Fibroblast of lung (primary cell): ENCODE results near the gene OR8A1. TPM values are rescaled to one million over a fixed set of nuclear protein-coding genes. Genes with fewer than 3 reads are reported as not detected.

Source experiments
- DNase-seq, 2 donors: peaks; one replicate each; pipeline versions ENCODE4 v3.0.0 to v3.0.0-alpha.2; 2010; ENCODE audit warnings: low read depth in 2 of 2
- H2AFZ ChIP-seq: 2 replicates; pipeline ENCODE4 v1.5.1; 2012; ENCODE audit warnings: low read length, control low read depth, inconsistent platforms
- H3K27ac ChIP-seq: 2 replicates; pipeline ENCODE4 v1.5.1; 2011; ENCODE audit warnings: low read length, control low read depth; ENCODE audit not compliant: insufficient read depth
- H3K27me3 ChIP-seq: 2 replicates; pipeline ENCODE4 v1.5.1; 2011; ENCODE audit warnings: mild to moderate bottlenecking, low read length; ENCODE audit not compliant: control insufficient read depth, insufficient read depth
- H3K36me3 ChIP-seq: 2 replicates; pipeline ENCODE4 v1.5.1; 2011; ENCODE audit warnings: low read length; ENCODE audit not compliant: control insufficient read depth, insufficient read depth
- H3K4me1 ChIP-seq: 2 replicates; pipeline ENCODE4 v1.5.1; 2011; ENCODE audit warnings: low read length; ENCODE audit not compliant: control insufficient read depth, insufficient read depth; ENCODE audit errors: extremely low read depth
- H3K4me2 ChIP-seq: 2 replicates; pipeline ENCODE4 v1.5.1; 2011; ENCODE audit warnings: low read length, control low read depth; ENCODE audit not compliant: insufficient read depth; ENCODE audit errors: extremely low read depth
- H3K4me3 ChIP-seq, 4 experiments: fragments of 200-600 bp in 1 of 4; sonication (generic) in 1 of 4; replicated peaks in 1 of 4; 2 replicates each; pipeline ENCODE4 v1.5.1; 2011 to 2016; ENCODE audit warnings: low read length in 4 of 4, low read depth in 3 of 4, mild to moderate bottlenecking in 3 of 4, control low read depth in 2 of 4, inconsistent platforms in 1 of 4, mixed read lengths in 1 of 4; ENCODE audit not compliant: insufficient read depth in 1 of 4; ENCODE audit errors: control extremely low read depth in 1 of 4
- H3K79me2 ChIP-seq: 2 replicates; pipeline ENCODE4 v1.5.1; 2012; ENCODE audit warnings: mild to moderate bottlenecking, low read length, inconsistent platforms; ENCODE audit not compliant: control insufficient read depth, insufficient read depth
- H3K9ac ChIP-seq: 2 replicates; pipeline ENCODE4 v1.5.1; 2011; ENCODE audit warnings: mild to moderate bottlenecking, low read length, control low read depth; ENCODE audit not compliant: insufficient read depth
- H3K9me3 ChIP-seq: 2 replicates; pipeline ENCODE4 v1.5.1; 2012; ENCODE audit warnings: low read depth, low read length; ENCODE audit not compliant: control insufficient read depth, insufficient read depth
- H4K20me1 ChIP-seq: 2 replicates; pipeline ENCODE4 v1.5.1; 2011; ENCODE audit warnings: low read length; ENCODE audit not compliant: control insufficient read depth, insufficient read depth; ENCODE audit errors: extremely low read depth
- EZH2 ChIP-seq: IDR thresholded peaks from 2 replicates; pipeline ENCODE4 v1.5.1; 2012; ENCODE audit warnings: low read length, control low read depth, mild to moderate bottlenecking; ENCODE audit errors: missing control alignments
- polyA plus RNA-seq, 2 donors: library from polyadenylated mRNA; depleted of rRNA in 1 of 2; stranded (reverse) in 1 of 2; unstranded in 1 of 2; fragments of >200 nt; gene quantifications; 2 replicates each; pipeline ENCODE4 v1.2.1, GENCODE V29; 2011 to 2012; ENCODE audit warnings: missing spikeins in 1 of 2
- total RNA-seq: library from RNA; depleted of rRNA; stranded (reverse); fragments of >200 nt; gene quantifications from 2 replicates; pipeline ENCODE4 v1.2.1, GENCODE V29; 2014
- TF ChIP-seq, protein P1 (sequence below), 2 donors: IDR thresholded peaks in 1 of 2; conservative IDR thresholded peaks in 1 of 2; 1 replicate in 1 of 2; 2 replicates in 1 of 2; pipeline ENCODE4 v1.5.1; 2011 to 2012; ENCODE audit warnings: low read length in 2 of 2, control low read depth in 1 of 2, inconsistent platforms in 1 of 2, low read depth in 1 of 2, mild to moderate bottlenecking in 1 of 2

OR8A1 gene
- total and polyA plus RNA-seq, 2 donors (not counting 1 experiment from before 2014, with no cell fraction given): not detected

GRCh38 chr11:124611064-124611463, 41.3 kb downstream of the OR8A1 start, which contains the start of gene PANX3:
PANX3 (plus strand) TSS chr11:124611428; CDS start chr11:124611557, 129 bp downstream.
- no peaks in the 10 kb centered on the region for H4K20me1 ChIP-seq
- H3K9me3 ChIP-seq: no peaks in the 10 kb centered on the region
- no peak within 1 kb of the TSS for H3K4me3 ChIP-seq
- no peak within 1 kb of the TSS for H3K4me2 ChIP-seq
- no peaks in the 10 kb centered on the region for H3K4me1 ChIP-seq
- TF ChIP-seq, protein P1, sequence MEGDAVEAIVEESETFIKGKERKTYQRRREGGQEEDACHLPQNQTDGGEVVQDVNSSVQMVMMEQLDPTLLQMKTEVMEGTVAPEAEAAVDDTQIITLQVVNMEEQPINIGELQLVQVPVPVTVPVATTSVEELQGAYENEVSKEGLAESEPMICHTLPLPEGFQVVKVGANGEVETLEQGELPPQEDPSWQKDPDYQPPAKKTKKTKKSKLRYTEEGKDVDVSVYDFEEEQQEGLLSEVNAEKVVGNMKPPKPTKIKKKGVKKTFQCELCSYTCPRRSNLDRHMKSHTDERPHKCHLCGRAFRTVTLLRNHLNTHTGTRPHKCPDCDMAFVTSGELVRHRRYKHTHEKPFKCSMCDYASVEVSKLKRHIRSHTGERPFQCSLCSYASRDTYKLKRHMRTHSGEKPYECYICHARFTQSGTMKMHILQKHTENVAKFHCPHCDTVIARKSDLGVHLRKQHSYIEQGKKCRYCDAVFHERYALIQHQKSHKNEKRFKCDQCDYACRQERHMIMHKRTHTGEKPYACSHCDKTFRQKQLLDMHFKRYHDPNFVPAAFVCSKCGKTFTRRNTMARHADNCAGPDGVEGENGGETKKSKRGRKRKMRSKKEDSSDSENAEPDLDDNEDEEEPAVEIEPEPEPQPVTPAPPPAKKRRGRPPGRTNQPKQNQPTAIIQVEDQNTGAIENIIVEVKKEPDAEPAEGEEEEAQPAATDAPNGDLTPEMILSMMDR (conservative IDR thresholded peaks at IDR 0.05 in 1 of 2, IDR thresholded peaks at IDR 0.05 in 1 of 2; ENCODE audit: low read depth in 1 of 2, low read length in 2 of 2): no peak
- TF ChIP-seq EZH2: no peak
- no peaks in the 10 kb centered on the region for H3K36me3 ChIP-seq
- H3K9ac ChIP-seq: no peak within 1 kb of the TSS
- H3K27ac ChIP-seq: no peak within 1 kb of the TSS
- DNase-seq: peak in 1 of 2 donors; percentile 52
- no peak within 1 kb of the TSS for H2AFZ ChIP-seq
- H3K79me2 ChIP-seq: no peaks in the 10 kb centered on the region
- H3K27me3 ChIP-seq: no peaks in the 10 kb centered on the region

DNA sequence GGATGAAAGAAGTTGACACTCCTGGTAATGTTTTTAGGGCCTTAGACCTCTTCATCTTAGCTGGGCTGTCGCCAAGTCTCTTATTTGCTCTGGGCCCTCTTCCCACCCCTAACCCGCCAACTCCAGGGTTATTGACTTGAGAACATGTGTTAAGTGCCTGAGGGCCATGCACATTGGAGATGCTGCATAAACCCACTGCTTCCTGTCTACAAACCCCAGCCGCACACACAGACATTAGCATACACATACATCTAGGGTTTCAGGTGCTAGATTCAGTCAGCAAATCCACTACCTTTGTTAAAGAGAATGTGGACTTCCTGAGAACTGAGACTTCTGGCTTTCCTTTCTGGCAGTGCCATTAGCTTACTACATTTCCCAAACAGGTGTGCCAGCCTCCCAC, 42.2 kb downstream of the OR8A1 start:
- no peaks in the 10 kb centered on the region for H3K9me3 ChIP-seq
- no peak for TF ChIP-seq EZH2
- TF ChIP-seq, protein P1 (conservative IDR thresholded peaks at IDR 0.05 in 1 of 2, IDR thresholded peaks at IDR 0.05 in 1 of 2; ENCODE audit: low read depth in 1 of 2, low read length in 2 of 2): no peak
- H3K4me3 ChIP-seq: no peak overlapping the region
- H4K20me1 ChIP-seq: no peaks in the 10 kb centered on the region
- H3K4me2 ChIP-seq: no peak overlapping the region
- DNase-seq: no peak
- H3K79me2 ChIP-seq: no peaks in the 10 kb centered on the region
- H3K9ac ChIP-seq: no peak overlapping the region
- no peaks in the 10 kb centered on the region for H3K36me3 ChIP-seq
- no peak overlapping the region for H3K27ac ChIP-seq
- no peaks in the 10 kb centered on the region for H3K27me3 ChIP-seq
- no peaks in the 10 kb centered on the region for H3K4me1 ChIP-seq
- H2AFZ ChIP-seq: no peak overlapping the region

DNA sequence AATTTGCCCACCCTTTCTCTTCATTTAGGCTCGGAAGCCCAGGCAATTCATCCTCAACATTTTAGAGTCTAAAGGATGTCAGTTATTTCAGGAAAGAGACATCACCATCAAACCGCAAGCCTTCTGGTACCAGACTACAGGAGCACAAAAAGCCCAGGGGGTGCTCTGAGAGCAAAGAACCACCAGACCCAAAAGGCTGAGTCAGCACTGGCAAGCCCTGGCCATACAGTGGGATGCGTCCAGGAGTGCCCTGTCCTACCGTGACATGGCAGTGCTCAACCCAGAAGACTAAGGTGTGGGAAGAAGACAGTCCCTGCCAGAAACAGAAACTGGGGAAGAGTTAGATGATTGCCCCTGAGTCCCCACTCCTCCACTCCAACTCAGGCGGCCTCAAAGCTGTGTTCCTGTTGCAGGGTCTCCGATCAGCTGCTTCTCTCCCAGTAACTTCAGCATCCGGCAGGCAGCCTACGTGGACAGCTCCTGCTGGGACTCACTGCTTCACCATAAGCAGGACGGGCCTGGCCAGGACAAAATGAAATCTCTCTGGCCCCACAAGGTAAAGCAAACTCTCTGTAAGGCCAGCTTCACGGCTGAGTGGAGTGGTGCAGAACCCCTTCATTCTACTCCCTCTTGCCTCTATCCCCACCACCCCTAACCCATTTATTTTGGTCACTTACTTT, 42.9 kb downstream of the OR8A1 start:
- Histone ChIP-seq H3K4me1 (no peaks in the 10 kb centered on the region), H3K9me3 (no peaks in the 10 kb centered on the region), H3K36me3 (no peaks in the 10 kb centered on the region), H4K20me1 (no peaks in the 10 kb centered on the region), H3K9ac (no peak overlapping the region), H3K4me3 (no peak overlapping the region), H2AFZ (no peak overlapping the region), H3K4me2 (no peak overlapping the region), H3K79me2 (no peaks in the 10 kb centered on the region), H3K27ac (no peak overlapping the region), H3K27me3 (no peaks in the 10 kb centered on the region)
- TF ChIP-seq EZH2: no peak
- TF ChIP-seq, protein P1 (conservative IDR thresholded peaks at IDR 0.05 in 1 of 2, IDR thresholded peaks at IDR 0.05 in 1 of 2; ENCODE audit: low read depth in 1 of 2, low read length in 2 of 2): no peak
- no peak for DNase-seq
